ACC112 (cell line): ENCODE data around the gene OR10AG1.

Source experiments
- H2AFZ ChIP-seq: fragments of 200-600 bp; sonication (generic); one replicate; pipeline ENCODE4 v1.6.0; 2017; ENCODE audit warnings: antibody characterized with exemption, low read length; ENCODE audit not compliant: unreplicated experiment
- H3K27ac ChIP-seq: fragments of 200-600 bp; sonication (generic); 2 replicates; pipeline ENCODE4 v1.5.1; 2014; ENCODE audit warnings: low read depth, mild to moderate bottlenecking, antibody characterized with exemption, low read length, moderate library complexity
- H3K27me3 ChIP-seq: fragments of 200-600 bp; sonication (generic); 2 replicates; pipeline ENCODE4 v1.6.1; 2014; ENCODE audit warnings: mild to moderate bottlenecking, antibody characterized with exemption, low read length, moderate library complexity, mixed read lengths; ENCODE audit not compliant: insufficient read depth
- H3K36me3 ChIP-seq: fragments of 200-600 bp; sonication (generic); 2 replicates; pipeline ENCODE4 v1.6.1; 2016; ENCODE audit warnings: mild to moderate bottlenecking, antibody characterized with exemption, low read length, moderate library complexity, mixed read lengths; ENCODE audit not compliant: insufficient read depth
- H3K4me1 ChIP-seq: fragments of 200-600 bp; sonication (generic); one replicate; pipeline ENCODE4 v1.6.1; 2016; ENCODE audit warnings: low read length, mixed read lengths; ENCODE audit not compliant: insufficient read depth, unreplicated experiment, control insufficient read depth
- H3K4me3 ChIP-seq: fragments of 200-600 bp; sonication (generic); 2 replicates; pipeline ENCODE4 v1.5.1; 2014; ENCODE audit warnings: mild to moderate bottlenecking, low read depth, low read length
- H3K79me2 ChIP-seq: fragments of 200-600 bp; sonication (generic); one replicate; pipeline ENCODE4 v1.6.0; 2016; ENCODE audit warnings: low read length; ENCODE audit not compliant: control insufficient read depth, unreplicated experiment, insufficient read depth

OR10AG1 gene

DNA sequence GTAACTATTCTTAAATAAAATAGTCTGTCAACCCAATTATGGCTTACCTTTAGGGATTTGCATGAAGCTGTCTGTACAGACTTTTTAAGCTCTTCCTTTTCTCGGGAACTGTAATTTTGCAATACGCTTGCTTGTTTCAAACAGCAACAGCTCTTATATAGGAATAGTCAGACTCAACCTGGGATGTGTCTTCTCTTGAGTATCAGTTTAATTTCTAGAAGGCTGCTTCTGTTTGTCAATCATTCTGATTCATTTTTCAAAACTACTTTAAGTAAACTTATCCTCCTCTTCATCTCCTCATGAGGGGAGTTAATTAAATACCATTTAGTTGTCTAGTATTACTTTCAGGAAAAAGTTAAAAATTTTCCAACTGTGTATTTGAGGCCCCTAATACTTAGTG, at the start of gene OR10AG1:
Gene OR10AG1, minus strand, starts transcription at position 101 of the 400 bp plus-strand sequence. Its CDS starts 38 bp downstream, at position 63.
- H2AFZ ChIP-seq: no peak within 1 kb of the TSS
- no peaks in the 10 kb centered on the region for H3K36me3 ChIP-seq
- H3K4me3 ChIP-seq: no peak within 1 kb of the TSS
- H3K79me2 ChIP-seq: no peaks in the 10 kb centered on the region
- H3K27me3 ChIP-seq: no peaks in the 10 kb centered on the region
- no peaks in the 10 kb centered on the region for H3K4me1 ChIP-seq
- H3K27ac ChIP-seq: no peak within 1 kb of the TSS

GRCh38 chr11:56013805-56014204, 44.1 kb upstream of the OR10AG1 start:
- H3K27ac ChIP-seq: no peak overlapping the region
- H3K4me3 ChIP-seq: no peak overlapping the region
- H3K36me3 ChIP-seq: no peaks in the 10 kb centered on the region
- H3K79me2 ChIP-seq: no peaks in the 10 kb centered on the region
- no peaks in the 10 kb centered on the region for H3K27me3 ChIP-seq
- H2AFZ ChIP-seq: no peak overlapping the region
- no peaks in the 10 kb centered on the region for H3K4me1 ChIP-seq

GRCh38 chr11:56010716-56011115, 41.0 kb upstream of the OR10AG1 start:
- H2AFZ ChIP-seq: no peak overlapping the region
- H3K4me1 ChIP-seq: no peaks in the 10 kb centered on the region
- H3K4me3 ChIP-seq: no peak overlapping the region
- no peaks in the 10 kb centered on the region for H3K36me3 ChIP-seq
- no peak overlapping the region for H3K27ac ChIP-seq
- no peaks in the 10 kb centered on the region for H3K27me3 ChIP-seq
- no peaks in the 10 kb centered on the region for H3K79me2 ChIP-seq

DNA sequence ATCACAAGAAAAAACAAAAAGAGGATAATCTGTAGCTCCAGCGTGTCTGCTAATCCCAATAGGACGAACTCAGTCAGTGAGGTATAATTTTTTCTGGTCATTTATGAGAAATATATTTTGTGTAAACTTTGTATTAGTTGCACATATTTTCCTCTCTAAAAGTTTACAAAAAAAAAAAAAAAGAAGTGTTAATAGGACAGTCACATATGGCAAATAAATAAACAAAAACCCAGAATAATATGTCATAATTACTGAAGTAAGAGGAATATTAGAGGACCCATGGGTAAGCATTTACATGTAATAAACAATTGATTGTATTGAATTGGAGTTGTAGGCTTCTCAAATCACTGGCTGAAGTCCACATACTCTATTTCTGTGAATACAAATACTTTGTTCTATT, 24.8 kb upstream of the OR10AG1 start, which contains the start of gene OR5F1:
Gene OR5F1, minus strand, starts transcription at position 101 of the 400 bp plus-strand sequence. Its CDS starts 0 bp downstream, at position 101.
- Histone ChIP-seq H2AFZ (no peak within 1 kb of the TSS), H3K4me1 (no peaks in the 10 kb centered on the region), H3K27me3 (no peaks in the 10 kb centered on the region), H3K79me2 (no peaks in the 10 kb centered on the region), H3K36me3 (no peaks in the 10 kb centered on the region), H3K4me3 (no peak within 1 kb of the TSS), H3K27ac (no peak within 1 kb of the TSS)

GRCh38 chr11:55970935-55971334, 1.2 kb upstream of the OR10AG1 start:
- Histone ChIP-seq H3K79me2 (no peaks in the 10 kb centered on the region), H2AFZ (no peak overlapping the region), H3K4me3 (no peak overlapping the region), H3K27ac (no peak overlapping the region), H3K36me3 (no peaks in the 10 kb centered on the region), H3K27me3 (no peaks in the 10 kb centered on the region), H3K4me1 (no peaks in the 10 kb centered on the region)

DNA sequence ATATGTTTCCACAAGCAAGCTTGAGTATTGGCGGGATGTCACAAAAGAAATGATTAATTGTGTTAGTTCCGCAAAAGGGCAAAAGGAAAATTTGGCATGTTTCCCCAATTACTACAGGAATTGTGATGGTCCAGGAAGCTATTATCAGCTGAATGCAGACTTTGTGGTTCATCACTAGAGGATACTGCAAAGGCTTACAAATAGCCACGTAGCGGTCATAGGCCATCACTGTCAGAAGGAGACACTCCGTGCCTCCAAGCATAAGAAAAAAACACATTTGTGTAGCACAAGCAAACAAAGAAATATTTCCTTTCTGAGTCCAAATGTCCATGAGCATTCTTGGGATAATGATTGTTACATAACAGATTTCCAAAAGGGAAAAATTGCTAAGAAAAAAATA, 1.8 kb downstream of the OR10AG1 start:
- Histone ChIP-seq H3K36me3 (no peaks in the 10 kb centered on the region), H3K79me2 (no peaks in the 10 kb centered on the region), H3K27ac (no peak overlapping the region), H3K27me3 (no peaks in the 10 kb centered on the region), H2AFZ (no peak overlapping the region), H3K4me3 (no peak overlapping the region), H3K4me1 (no peaks in the 10 kb centered on the region)

DNA sequence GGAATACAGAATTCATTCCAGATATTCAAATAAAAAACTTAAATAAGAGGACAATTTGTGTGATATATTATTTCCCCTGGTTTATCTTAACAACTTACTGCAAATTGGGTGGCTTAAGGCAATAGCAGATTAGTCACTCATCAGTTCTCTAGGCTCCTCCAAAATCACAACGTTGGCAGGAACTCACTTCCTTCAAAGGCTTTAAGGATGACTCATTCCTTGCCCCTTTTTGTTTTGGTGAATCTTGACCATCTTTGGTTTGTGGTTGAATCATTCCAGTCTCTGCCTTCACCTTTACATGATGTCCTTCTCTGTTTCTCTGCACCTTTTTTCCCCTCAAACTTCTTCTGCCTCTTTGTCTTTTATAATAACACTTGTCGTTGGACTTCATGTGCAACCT, 3.4 kb downstream of the OR10AG1 start:
- Histone ChIP-seq H3K36me3 (no peaks in the 10 kb centered on the region), H2AFZ (no peak overlapping the region), H3K79me2 (no peaks in the 10 kb centered on the region), H3K4me1 (no peaks in the 10 kb centered on the region), H3K4me3 (no peak overlapping the region), H3K27ac (no peak overlapping the region), H3K27me3 (no peaks in the 10 kb centered on the region)

- H3K27ac ChIP-seq: no peak overlapping the region
- no peaks in the 10 kb centered on the region for H3K79me2 ChIP-seq
- H3K4me1 ChIP-seq: no peaks in the 10 kb centered on the region
- no peak overlapping the region for H3K4me3 ChIP-seq
- no peaks in the 10 kb centered on the region for H3K36me3 ChIP-seq
- H2AFZ ChIP-seq: no peak overlapping the region
- no peaks in the 10 kb centered on the region for H3K27me3 ChIP-seq
Observed at GRCh38 chr11:55956521-55956920, 13.2 kb downstream of the OR10AG1 start.

DNA sequence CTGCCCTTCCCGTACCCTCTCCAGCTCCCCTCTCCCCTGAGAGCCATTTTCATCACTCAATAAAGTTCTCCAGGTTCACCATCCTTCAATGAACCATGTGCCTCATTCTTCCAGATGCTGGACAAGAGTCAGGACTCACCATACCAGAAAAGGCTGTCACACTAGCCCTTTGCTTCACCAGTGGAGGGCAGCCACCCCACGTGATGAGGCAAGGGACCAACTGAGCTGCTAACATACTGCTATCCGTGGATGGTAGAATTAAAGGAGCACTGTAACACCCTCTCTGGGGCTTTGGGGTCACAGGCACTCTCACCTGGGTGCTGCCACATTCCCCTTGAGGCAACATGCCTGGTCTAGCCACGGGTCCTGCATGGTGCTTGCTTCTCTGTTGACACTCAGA, 20.4 kb downstream of the OR10AG1 start:
- H3K4me1 ChIP-seq: no peaks in the 10 kb centered on the region
- no peaks in the 10 kb centered on the region for H3K36me3 ChIP-seq
- H3K27ac ChIP-seq: no peak overlapping the region
- no peak overlapping the region for H2AFZ ChIP-seq
- H3K4me3 ChIP-seq: no peak overlapping the region
- no peaks in the 10 kb centered on the region for H3K27me3 ChIP-seq
- no peaks in the 10 kb centered on the region for H3K79me2 ChIP-seq

DNA sequence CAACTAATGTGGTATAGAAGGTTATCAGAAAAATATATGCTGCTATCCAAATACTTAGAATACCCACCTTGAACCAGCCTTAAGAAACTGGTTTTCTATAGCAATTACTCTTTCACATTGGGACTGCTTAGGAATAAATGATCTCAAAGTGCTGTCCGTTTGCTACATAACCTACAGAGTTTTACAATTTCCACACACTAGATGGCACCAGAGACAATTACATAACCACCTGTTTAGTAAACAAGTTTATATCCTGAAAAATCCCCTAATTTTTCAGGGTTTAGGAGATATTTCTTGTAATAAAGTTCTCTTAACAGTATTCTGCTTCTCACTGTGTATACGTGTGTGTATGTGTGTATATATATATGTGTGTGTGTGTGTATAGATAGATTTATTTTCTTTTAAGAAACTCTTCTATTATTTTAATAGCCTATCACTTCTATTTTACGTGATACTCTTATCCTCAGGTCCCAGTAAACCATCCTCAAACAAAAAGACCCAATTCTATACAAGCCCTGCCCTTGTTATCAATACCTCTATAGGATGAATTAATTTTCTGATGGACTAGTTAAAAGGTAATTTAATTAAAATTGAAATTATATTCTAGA, 26.9 kb downstream of the OR10AG1 start:
- Histone ChIP-seq H3K4me1 (no peaks in the 10 kb centered on the region), H2AFZ (no peak overlapping the region), H3K4me3 (no peak overlapping the region), H3K79me2 (no peaks in the 10 kb centered on the region), H3K27ac (no peak overlapping the region), H3K27me3 (no peaks in the 10 kb centered on the region), H3K36me3 (no peaks in the 10 kb centered on the region)

DNA sequence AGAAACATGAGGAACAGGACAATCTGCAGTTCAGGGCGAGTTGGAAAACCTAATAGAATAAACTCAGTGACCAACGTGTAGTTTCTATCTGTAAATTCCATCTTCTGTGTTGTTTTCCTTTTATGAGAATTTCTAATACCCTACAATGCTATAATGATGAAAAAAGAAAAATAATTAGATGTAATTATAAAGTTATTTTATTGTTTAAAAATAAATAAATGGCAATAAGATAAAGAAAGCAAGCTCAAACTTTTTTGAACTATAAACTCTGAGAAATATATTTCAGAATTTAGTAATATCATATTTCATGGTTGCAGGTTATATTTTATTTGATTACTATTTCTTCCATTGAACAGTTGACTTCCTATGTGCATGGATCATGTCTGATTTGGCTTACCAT, 33.4 kb downstream of the OR10AG1 start, which contains the start of gene OR5I1:
Gene OR5I1, minus strand, starts transcription at position 101 of the 400 bp plus-strand sequence. Its CDS starts 0 bp downstream, at position 101.
- H3K4me3 ChIP-seq: no peak within 1 kb of the TSS
- no peaks in the 10 kb centered on the region for H3K79me2 ChIP-seq
- H3K27ac ChIP-seq: no peak within 1 kb of the TSS
- no peaks in the 10 kb centered on the region for H3K27me3 ChIP-seq
- no peaks in the 10 kb centered on the region for H3K36me3 ChIP-seq
- no peak within 1 kb of the TSS for H2AFZ ChIP-seq
- H3K4me1 ChIP-seq: no peaks in the 10 kb centered on the region
